Dedifferentiated amniotic fluid mesenchymal stem cell (primary cell): ENCODE measurements around the gene C19orf18.

Experiments used
- DNase-seq: peaks from one replicate; pipeline ENCODE4 v3.0.0-alpha.2; 2016; ENCODE audit errors: extremely low spot score

The C19orf18 gene

GRCh38 chr19:57947419-57948134 is 26.8 kb downstream of the C19orf18 start, which contains the start of gene ZNF256:
TSS of gene ZNF256 (minus strand) at chr19:57947706. CDS start at chr19:57947474, 232 bp downstream.
- peak; percentile 91 for DNase-seq

- no peak for DNase-seq
Measured at GRCh38 chr19:57947088-57947418, 27.3 kb downstream of the C19orf18 start.

GRCh38 chr19:57946316-57946715 is 28.0 kb downstream of the C19orf18 start:
- DNase-seq: no peak

GRCh38 chr19:57941593-57941992 is 32.7 kb downstream of the C19orf18 start:
- no peak for DNase-seq

GRCh38 chr19:57935731-57936130 is 38.6 kb downstream of the C19orf18 start:
- no peak for DNase-seq

GRCh38 chr19:57934820-57935665 is 39.3 kb downstream of the C19orf18 start, which contains the start of gene ZNF418:
TSS of gene ZNF418 (minus strand) at chr19:57935402. CDS start at chr19:57933822, 1,580 bp downstream.
- peak; percentile 66 for DNase-seq

- no peak for DNase-seq
Measured at GRCh38 chr19:57927587-57927986, 46.7 kb downstream of the C19orf18 start.

- DNase-seq: peak; percentile 97
Measured at GRCh38 chr19:57916168-57916995, 58.0 kb downstream of the C19orf18 start, which contains the start of gene ZNF417. TSS of gene ZNF417 (minus strand) at chr19:57916592. CDS start at chr19:57916411, 181 bp downstream.

- no peak for DNase-seq
Measured at GRCh38 chr19:57914531-57914930, 59.8 kb downstream of the C19orf18 start.
